HEK293 (cell line): ENCODE data around the gene SPTBN1.

Experiments used
- CTCF ChIA-PET: fragments of 350-600 bp; formaldehyde crosslinking; extraction: SDS; loops from one replicate; lab custom pipeline; 2021; ENCODE audit warnings: antibody characterized with exemption; lab: Yijun Ruan, JAX
- POLR2A ChIA-PET: fragments of 300-600 bp; formaldehyde crosslinking; extraction: SDS; loops from one replicate; lab custom pipeline; 2020; ENCODE audit warnings: antibody characterized with exemption, inconsistent platforms; lab: Yijun Ruan, JAX
- H3K27ac ChIP-seq: fragments of 200-500 bp; sonication (Bioruptor generic); 2 replicates; pipeline ENCODE4 v1.5.1; 2014; ENCODE audit warnings: low read depth, low read length, control low read depth, inconsistent platforms; ENCODE audit errors: extremely low read depth
- H3K36me3 ChIP-seq, 2 experiments: fragments of 200-500 bp in 1 of 2; sonication (Bioruptor generic) in 1 of 2; 1 replicate in 1 of 2; 2 replicates in 1 of 2; pipeline ENCODE4 v1.5.1; 2014 to 2017; ENCODE audit warnings: inconsistent platforms in 2 of 2, low read length in 2 of 2; ENCODE audit not compliant: control insufficient read depth in 2 of 2, insufficient read depth in 1 of 2
- H3K4me1 ChIP-seq: fragments of 200-500 bp; sonication (Bioruptor generic); 2 replicates; pipeline ENCODE4 v1.5.1; 2014; ENCODE audit warnings: mild to moderate bottlenecking, low read length, inconsistent platforms; ENCODE audit not compliant: control insufficient read depth, insufficient read depth
- H3K4me3 ChIP-seq: 2 replicates; pipeline ENCODE4 v1.5.1; 2011; ENCODE audit warnings: low read depth, mild to moderate bottlenecking, control low read depth, low read length, moderate library complexity
- H3K9me3 ChIP-seq: fragments of 200-500 bp; sonication (Bioruptor generic); 2 replicates; pipeline ENCODE4 v1.5.1; 2014; ENCODE audit warnings: low read depth, low read length, inconsistent platforms; ENCODE audit not compliant: control insufficient read depth, insufficient read depth
- GLIS1 ChIP-seq: fragments of 450-650 bp; formaldehyde crosslinking; IDR thresholded peaks from 2 replicates; pipeline ENCODE4 v1.5.1; 2016; ENCODE audit warnings: missing biosample characterization, missing genetic modification characterization
- KLF1 ChIP-seq: fragments of 450-650 bp; formaldehyde crosslinking; IDR thresholded peaks from 2 replicates; pipeline ENCODE4 v1.5.1; 2016; ENCODE audit warnings: missing biosample characterization, missing genetic modification characterization
- KLF7 ChIP-seq: fragments of 450-650 bp; formaldehyde crosslinking; IDR thresholded peaks from 2 replicates; pipeline ENCODE4 v1.5.1; 2016; ENCODE audit warnings: missing biosample characterization, missing genetic modification characterization, borderline replicate concordance
- KLF9 ChIP-seq: fragments of 450-650 bp; formaldehyde crosslinking; IDR thresholded peaks from 2 replicates; pipeline ENCODE4 v1.5.1; 2016; ENCODE audit warnings: missing biosample characterization, missing genetic modification characterization, low read depth
- SCRT1 ChIP-seq: fragments of 450-650 bp; formaldehyde crosslinking; IDR thresholded peaks from 2 replicates; pipeline ENCODE4 v1.5.1; 2016; ENCODE audit warnings: missing biosample characterization, missing genetic modification characterization, borderline replicate concordance
- SCRT2 ChIP-seq: fragments of 450-650 bp; formaldehyde crosslinking; IDR thresholded peaks from 2 replicates; pipeline ENCODE4 v1.5.1; 2016; ENCODE audit warnings: missing biosample characterization, missing genetic modification characterization
- SP2 ChIP-seq: fragments of 450-650 bp; formaldehyde crosslinking; IDR thresholded peaks from 2 replicates; pipeline ENCODE4 v1.5.1; 2016; ENCODE audit warnings: missing biosample characterization, missing genetic modification characterization
- ZBTB20 ChIP-seq: fragments of 450-650 bp; formaldehyde crosslinking; IDR thresholded peaks from 2 replicates; pipeline ENCODE4 v1.5.1; 2016; ENCODE audit warnings: missing biosample characterization, missing genetic modification characterization
- ZBTB48 ChIP-seq: fragments of 450-650 bp; formaldehyde crosslinking; IDR thresholded peaks from 2 replicates; pipeline ENCODE4 v1.5.1; 2016; ENCODE audit warnings: missing biosample characterization, missing genetic modification characterization
- ZFP37 ChIP-seq: fragments of 450-650 bp; formaldehyde crosslinking; IDR thresholded peaks from 2 replicates; pipeline ENCODE4 v1.5.1; 2016; ENCODE audit warnings: missing biosample characterization, missing genetic modification characterization
- ZNF140 ChIP-seq: fragments of 450-650 bp; formaldehyde crosslinking; IDR thresholded peaks from 2 replicates; pipeline ENCODE4 v1.5.1; 2016; ENCODE audit warnings: missing biosample characterization, missing genetic modification characterization
- ZNF341 ChIP-seq: fragments of 450-650 bp; formaldehyde crosslinking; IDR thresholded peaks from 2 replicates; pipeline ENCODE4; 2016; ENCODE audit warnings: low read depth, missing biosample characterization, missing genetic modification characterization
- ZNF521 ChIP-seq: fragments of 450-650 bp; formaldehyde crosslinking; IDR thresholded peaks from 2 replicates; pipeline ENCODE4 v1.5.1; 2017; ENCODE audit warnings: missing biosample characterization, mild to moderate bottlenecking, missing genetic modification characterization
- ZNF549 ChIP-seq: fragments of 450-650 bp; IDR thresholded peaks from 2 replicates; pipeline ENCODE4 v1.5.1; 2018; ENCODE audit warnings: missing biosample characterization, missing genetic modification characterization, mild to moderate bottlenecking, inconsistent platforms, moderate library complexity
- ZNF701 ChIP-seq: fragments of 450-650 bp; formaldehyde crosslinking; IDR thresholded peaks from 2 replicates; pipeline ENCODE4 v1.5.1; 2016; ENCODE audit warnings: missing biosample characterization, missing genetic modification characterization
- ZNF747 ChIP-seq: fragments of 450-650 bp; formaldehyde crosslinking; IDR thresholded peaks from 2 replicates; pipeline ENCODE4 v1.5.1; 2016; ENCODE audit warnings: missing biosample characterization, missing genetic modification characterization
- ZNF785 ChIP-seq: fragments of 450-650 bp; formaldehyde crosslinking; IDR thresholded peaks from 2 replicates; pipeline ENCODE4 v1.5.1; 2016; ENCODE audit warnings: missing biosample characterization, missing genetic modification characterization
- TF ChIP-seq, protein P1 (sequence below): fragments of 450-650 bp; formaldehyde crosslinking; IDR thresholded peaks from 2 replicates; pipeline ENCODE4 v1.5.1; 2016; ENCODE audit warnings: missing biosample characterization, missing genetic modification characterization
- TF ChIP-seq, protein P2 (sequence below): fragments of 450-650 bp; formaldehyde crosslinking; optimal IDR thresholded peaks from 2 replicates; pipeline ENCODE3; 2016; ENCODE audit warnings: missing biosample characterization, mild to moderate bottlenecking, missing genetic modification characterization
- TF ChIP-seq, protein P3 (sequence below): fragments of 450-650 bp; formaldehyde crosslinking; IDR thresholded peaks from 2 replicates; pipeline ENCODE4 v1.5.1; 2016; ENCODE audit warnings: missing biosample characterization, missing genetic modification characterization
- TF ChIP-seq, protein P4 (sequence below): sonication (generic); formaldehyde crosslinking; IDR thresholded peaks from 2 replicates; pipeline ENCODE4 v1.8.1; 2022; ENCODE audit warnings: mild to moderate bottlenecking, moderate library complexity, missing genetic modification reagents
- TF ChIP-seq, protein P5 (sequence below): fragments of 450-650 bp; formaldehyde crosslinking; IDR thresholded peaks from 2 replicates; pipeline ENCODE4 v1.5.1; 2016; ENCODE audit warnings: missing biosample characterization, missing genetic modification characterization
- TF ChIP-seq, protein P6 (sequence below): fragments of 450-650 bp; formaldehyde crosslinking; IDR thresholded peaks from 2 replicates; pipeline ENCODE4 v1.5.1; 2016; ENCODE audit warnings: missing biosample characterization, missing genetic modification characterization
- TF ChIP-seq, protein P7 (sequence below): fragments of 450-650 bp; formaldehyde crosslinking; IDR thresholded peaks from 2 replicates; pipeline ENCODE4 v1.5.1; 2016; ENCODE audit warnings: missing biosample characterization, missing genetic modification characterization

The SPTBN1 gene

DNA sequence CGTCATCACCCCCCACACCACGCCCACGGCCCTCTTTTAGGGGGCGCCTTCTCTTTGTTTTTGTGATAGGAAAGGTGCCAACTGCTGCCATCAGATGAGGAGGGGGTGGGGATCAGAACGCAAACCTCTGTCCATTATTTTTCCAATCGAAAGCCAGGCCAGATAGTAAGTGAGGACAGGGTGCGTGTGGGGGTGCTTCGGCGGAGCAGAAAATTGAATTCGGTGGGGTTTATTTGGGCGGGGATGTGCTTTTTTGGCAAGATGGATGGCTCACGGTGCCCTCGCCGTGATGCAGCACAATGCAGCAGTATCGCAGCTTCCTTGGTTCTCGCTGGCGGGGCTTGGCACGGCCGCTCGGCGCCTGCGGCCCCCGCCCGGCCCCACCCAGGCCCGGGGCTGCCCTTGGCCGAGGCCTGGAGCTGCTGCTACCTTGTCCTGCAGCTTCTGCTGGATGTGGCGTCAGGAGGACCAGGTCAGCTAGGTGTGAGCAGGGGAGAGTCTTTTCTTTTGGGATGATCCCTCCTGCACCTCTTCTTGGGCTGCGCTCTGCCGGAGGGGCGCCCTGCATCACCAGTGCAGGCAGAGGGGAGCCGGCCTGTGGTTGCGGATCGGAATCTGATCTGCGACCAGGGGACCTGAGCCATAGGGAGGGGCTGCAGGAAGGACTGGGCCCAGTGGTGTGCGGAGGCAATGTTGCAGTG, 1.3 kb downstream of the SPTBN1 start:
- peaks cover 11% of the 10 kb centered on the region for H3K4me1 ChIP-seq
- POLR2A ChIA-PET = interaction anchor here (0.6 to 1.8 kb wide), 3 partner anchors 9 to 23 kb away, joined by 3 to 8 read pairs (median 3); no protein-coding TSS in a partner anchor
- H3K27ac ChIP-seq = peak overlapping the region; percentile 88
- H3K36me3 ChIP-seq = no peaks in the 10 kb centered on the region; a peak in 1 of 3 replicates
- CTCF ChIA-PET = interaction anchor here (0.5 to 1.3 kb wide), 4 partner anchors 228 to 296 kb away, joined by 3 to 4 read pairs (median 3); no protein-coding TSS in a partner anchor
- H3K4me3 ChIP-seq = peak overlapping the region; percentile 83
- no peaks in the 10 kb centered on the region for H3K9me3 ChIP-seq
- TF ChIP-seq ZNF341 (0 out of 2 replicates have a peak, but pooled peaks have one; percentile 6), SCRT1 (tag by site-specific recombination) (0 out of 2 replicates have a peak, but pooled peaks have one; percentile 22), ZNF140 (tag by site-specific recombination) (no peak), KLF1 (tag by site-specific recombination) (peak; percentile 27; the same call in 1 of the 2 replicates), ZBTB48 (tag by site-specific recombination) (peak; percentile 42; the same call in 1 of the 2 replicates), SP2 (no peak), ZBTB20 (tag by site-specific recombination) (peak; percentile 79), GLIS1 (tag by site-specific recombination) (0 out of 2 replicates have a peak, but pooled peaks have one; percentile 11), ZNF747 (tag by site-specific recombination) (no peak), ZNF549 (tag by site-specific recombination) (no peak), SCRT2 (peak; percentile 77; the same call in 1 of the 2 replicates), ZNF785 (no peak), KLF7 (tag by site-specific recombination) (0 out of 2 replicates have a peak, but pooled peaks have one; percentile 32), ZFP37 (tag by site-specific recombination) (no peak), ZNF521 (tag by site-specific recombination) (no peak), KLF9 (0 out of 2 replicates have a peak, but pooled peaks have one; percentile 21), ZNF701 (tag by site-specific recombination) (no peak)
- TF ChIP-seq, protein P1, sequence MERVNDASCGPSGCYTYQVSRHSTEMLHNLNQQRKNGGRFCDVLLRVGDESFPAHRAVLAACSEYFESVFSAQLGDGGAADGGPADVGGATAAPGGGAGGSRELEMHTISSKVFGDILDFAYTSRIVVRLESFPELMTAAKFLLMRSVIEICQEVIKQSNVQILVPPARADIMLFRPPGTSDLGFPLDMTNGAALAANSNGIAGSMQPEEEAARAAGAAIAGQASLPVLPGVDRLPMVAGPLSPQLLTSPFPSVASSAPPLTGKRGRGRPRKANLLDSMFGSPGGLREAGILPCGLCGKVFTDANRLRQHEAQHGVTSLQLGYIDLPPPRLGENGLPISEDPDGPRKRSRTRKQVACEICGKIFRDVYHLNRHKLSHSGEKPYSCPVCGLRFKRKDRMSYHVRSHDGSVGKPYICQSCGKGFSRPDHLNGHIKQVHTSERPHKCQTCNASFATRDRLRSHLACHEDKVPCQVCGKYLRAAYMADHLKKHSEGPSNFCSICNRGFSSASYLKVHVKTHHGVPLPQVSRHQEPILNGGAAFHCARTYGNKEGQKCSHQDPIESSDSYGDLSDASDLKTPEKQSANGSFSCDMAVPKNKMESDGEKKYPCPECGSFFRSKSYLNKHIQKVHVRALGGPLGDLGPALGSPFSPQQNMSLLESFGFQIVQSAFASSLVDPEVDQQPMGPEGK (tag by site-specific recombination) = peak; percentile 60
- TF ChIP-seq, protein P2, sequence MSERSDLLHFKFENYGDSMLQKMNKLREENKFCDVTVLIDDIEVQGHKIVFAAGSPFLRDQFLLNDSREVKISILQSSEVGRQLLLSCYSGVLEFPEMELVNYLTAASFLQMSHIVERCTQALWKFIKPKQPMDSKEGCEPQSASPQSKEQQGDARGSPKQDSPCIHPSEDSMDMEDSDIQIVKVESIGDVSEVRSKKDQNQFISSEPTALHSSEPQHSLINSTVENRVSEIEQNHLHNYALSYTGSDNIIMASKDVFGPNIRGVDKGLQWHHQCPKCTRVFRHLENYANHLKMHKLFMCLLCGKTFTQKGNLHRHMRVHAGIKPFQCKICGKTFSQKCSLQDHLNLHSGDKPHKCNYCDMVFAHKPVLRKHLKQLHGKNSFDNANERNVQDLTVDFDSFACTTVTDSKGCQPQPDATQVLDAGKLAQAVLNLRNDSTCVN (tag by site-specific recombination) = peak; percentile 42
- TF ChIP-seq, protein P3, sequence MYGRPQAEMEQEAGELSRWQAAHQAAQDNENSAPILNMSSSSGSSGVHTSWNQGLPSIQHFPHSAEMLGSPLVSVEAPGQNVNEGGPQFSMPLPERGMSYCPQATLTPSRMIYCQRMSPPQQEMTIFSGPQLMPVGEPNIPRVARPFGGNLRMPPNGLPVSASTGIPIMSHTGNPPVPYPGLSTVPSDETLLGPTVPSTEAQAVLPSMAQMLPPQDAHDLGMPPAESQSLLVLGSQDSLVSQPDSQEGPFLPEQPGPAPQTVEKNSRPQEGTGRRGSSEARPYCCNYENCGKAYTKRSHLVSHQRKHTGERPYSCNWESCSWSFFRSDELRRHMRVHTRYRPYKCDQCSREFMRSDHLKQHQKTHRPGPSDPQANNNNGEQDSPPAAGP (tag by site-specific recombination) = 0 out of 2 replicates have a peak, but pooled peaks have one; percentile 24
- TF ChIP-seq, protein P4, sequence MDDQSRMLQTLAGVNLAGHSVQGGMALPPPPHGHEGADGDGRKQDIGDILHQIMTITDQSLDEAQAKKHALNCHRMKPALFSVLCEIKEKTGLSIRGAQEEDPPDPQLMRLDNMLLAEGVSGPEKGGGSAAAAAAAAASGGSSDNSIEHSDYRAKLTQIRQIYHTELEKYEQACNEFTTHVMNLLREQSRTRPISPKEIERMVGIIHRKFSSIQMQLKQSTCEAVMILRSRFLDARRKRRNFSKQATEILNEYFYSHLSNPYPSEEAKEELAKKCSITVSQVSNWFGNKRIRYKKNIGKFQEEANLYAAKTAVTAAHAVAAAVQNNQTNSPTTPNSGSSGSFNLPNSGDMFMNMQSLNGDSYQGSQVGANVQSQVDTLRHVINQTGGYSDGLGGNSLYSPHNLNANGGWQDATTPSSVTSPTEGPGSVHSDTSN (CRISPR knock-in tag) = 0 out of 2 replicates have a peak, but pooled peaks have one; percentile 50
- TF ChIP-seq, protein P5, sequence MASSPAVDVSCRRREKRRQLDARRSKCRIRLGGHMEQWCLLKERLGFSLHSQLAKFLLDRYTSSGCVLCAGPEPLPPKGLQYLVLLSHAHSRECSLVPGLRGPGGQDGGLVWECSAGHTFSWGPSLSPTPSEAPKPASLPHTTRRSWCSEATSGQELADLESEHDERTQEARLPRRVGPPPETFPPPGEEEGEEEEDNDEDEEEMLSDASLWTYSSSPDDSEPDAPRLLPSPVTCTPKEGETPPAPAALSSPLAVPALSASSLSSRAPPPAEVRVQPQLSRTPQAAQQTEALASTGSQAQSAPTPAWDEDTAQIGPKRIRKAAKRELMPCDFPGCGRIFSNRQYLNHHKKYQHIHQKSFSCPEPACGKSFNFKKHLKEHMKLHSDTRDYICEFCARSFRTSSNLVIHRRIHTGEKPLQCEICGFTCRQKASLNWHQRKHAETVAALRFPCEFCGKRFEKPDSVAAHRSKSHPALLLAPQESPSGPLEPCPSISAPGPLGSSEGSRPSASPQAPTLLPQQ (tag by site-specific recombination) = peak; percentile 71
- TF ChIP-seq, protein P6, sequence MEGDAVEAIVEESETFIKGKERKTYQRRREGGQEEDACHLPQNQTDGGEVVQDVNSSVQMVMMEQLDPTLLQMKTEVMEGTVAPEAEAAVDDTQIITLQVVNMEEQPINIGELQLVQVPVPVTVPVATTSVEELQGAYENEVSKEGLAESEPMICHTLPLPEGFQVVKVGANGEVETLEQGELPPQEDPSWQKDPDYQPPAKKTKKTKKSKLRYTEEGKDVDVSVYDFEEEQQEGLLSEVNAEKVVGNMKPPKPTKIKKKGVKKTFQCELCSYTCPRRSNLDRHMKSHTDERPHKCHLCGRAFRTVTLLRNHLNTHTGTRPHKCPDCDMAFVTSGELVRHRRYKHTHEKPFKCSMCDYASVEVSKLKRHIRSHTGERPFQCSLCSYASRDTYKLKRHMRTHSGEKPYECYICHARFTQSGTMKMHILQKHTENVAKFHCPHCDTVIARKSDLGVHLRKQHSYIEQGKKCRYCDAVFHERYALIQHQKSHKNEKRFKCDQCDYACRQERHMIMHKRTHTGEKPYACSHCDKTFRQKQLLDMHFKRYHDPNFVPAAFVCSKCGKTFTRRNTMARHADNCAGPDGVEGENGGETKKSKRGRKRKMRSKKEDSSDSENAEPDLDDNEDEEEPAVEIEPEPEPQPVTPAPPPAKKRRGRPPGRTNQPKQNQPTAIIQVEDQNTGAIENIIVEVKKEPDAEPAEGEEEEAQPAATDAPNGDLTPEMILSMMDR (tag by site-specific recombination) = peak; percentile 30; the same call in 1 of the 2 replicates
- TF ChIP-seq, protein P7, sequence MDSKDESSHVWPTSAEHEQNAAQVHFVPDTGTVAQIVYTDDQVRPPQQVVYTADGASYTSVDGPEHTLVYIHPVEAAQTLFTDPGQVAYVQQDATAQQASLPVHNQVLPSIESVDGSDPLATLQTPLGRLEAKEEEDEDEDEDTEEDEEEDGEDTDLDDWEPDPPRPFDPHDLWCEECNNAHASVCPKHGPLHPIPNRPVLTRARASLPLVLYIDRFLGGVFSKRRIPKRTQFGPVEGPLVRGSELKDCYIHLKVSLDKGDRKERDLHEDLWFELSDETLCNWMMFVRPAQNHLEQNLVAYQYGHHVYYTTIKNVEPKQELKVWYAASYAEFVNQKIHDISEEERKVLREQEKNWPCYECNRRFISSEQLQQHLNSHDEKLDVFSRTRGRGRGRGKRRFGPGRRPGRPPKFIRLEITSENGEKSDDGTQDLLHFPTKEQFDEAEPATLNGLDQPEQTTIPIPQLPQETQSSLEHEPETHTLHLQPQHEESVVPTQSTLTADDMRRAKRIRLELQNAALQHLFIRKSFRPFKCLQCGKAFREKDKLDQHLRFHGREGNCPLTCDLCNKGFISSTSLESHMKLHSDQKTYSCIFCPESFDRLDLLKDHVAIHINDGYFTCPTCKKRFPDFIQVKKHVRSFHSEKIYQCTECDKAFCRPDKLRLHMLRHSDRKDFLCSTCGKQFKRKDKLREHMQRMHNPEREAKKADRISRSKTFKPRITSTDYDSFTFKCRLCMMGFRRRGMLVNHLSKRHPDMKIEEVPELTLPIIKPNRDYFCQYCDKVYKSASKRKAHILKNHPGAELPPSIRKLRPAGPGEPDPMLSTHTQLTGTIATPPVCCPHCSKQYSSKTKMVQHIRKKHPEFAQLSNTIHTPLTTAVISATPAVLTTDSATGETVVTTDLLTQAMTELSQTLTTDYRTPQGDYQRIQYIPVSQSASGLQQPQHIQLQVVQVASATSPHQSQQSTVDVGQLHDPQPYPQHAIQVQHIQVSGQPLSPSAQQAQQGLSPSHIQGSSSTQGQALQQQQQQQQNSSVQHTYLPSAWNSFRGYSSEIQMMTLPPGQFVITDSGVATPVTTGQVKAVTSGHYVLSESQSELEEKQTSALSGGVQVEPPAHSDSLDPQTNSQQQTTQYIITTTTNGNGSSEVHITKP (tag by site-specific recombination) = peak; percentile 74
